ENCODE results near the gene HOXB6. TPM values are rescaled to one million over a fixed set of nuclear protein-coding genes. Genes with fewer than 3 reads are reported as not detected.

Gene HOXB6
- total RNA-seq, 2 experiments from 2014 or later: not detected

DNA sequence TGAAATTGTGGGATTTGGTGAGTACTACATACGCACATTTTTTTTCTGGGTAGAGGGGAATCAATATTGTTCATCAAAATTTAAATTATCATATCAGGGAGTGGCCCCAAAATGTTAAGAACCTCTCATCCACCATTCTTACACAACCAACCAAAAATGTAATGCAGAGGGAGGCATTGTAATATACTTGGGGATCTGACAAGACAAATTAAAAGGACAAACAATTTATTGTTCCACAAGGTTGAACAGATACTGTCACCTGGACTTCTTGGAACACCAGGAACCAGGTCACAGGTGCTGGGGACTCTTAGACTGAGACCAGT, 36.0 kb upstream of the HOXB6 start:
- peaks cover 81% of the 10 kb centered on the region for H3K27me3 Mint-ChIP-seq
- no peak overlapping the region for H3K4me3 Mint-ChIP-seq
- TF ChIP-seq, protein P1, sequence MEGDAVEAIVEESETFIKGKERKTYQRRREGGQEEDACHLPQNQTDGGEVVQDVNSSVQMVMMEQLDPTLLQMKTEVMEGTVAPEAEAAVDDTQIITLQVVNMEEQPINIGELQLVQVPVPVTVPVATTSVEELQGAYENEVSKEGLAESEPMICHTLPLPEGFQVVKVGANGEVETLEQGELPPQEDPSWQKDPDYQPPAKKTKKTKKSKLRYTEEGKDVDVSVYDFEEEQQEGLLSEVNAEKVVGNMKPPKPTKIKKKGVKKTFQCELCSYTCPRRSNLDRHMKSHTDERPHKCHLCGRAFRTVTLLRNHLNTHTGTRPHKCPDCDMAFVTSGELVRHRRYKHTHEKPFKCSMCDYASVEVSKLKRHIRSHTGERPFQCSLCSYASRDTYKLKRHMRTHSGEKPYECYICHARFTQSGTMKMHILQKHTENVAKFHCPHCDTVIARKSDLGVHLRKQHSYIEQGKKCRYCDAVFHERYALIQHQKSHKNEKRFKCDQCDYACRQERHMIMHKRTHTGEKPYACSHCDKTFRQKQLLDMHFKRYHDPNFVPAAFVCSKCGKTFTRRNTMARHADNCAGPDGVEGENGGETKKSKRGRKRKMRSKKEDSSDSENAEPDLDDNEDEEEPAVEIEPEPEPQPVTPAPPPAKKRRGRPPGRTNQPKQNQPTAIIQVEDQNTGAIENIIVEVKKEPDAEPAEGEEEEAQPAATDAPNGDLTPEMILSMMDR (IDR thresholded peaks at IDR 0.05): no peak
- H3K4me1 Mint-ChIP-seq (ENCODE audit: low read depth): peaks cover 10% of the 10 kb centered on the region
- CTCF ChIA-PET: interaction anchor here (0.9 to 2.7 kb wide), 6 partner anchors 15 to 83 kb away, joined by 3 to 10 read pairs (median 4); partner anchors contain the start of gene HOXB9
- no peak for DNase-seq
- H3K36me3 Mint-ChIP-seq (ENCODE audit: low read depth): no peaks in the 10 kb centered on the region
- no peak overlapping the region for H3K27ac Mint-ChIP-seq
- ATAC-seq: no peak
- H3K9me3 Mint-ChIP-seq: no peaks in the 10 kb centered on the region
- POLR2A ChIA-PET: no interaction called here
- intact Hi-C loops (cut with micrococcal nuclease): no loop called here

DNA sequence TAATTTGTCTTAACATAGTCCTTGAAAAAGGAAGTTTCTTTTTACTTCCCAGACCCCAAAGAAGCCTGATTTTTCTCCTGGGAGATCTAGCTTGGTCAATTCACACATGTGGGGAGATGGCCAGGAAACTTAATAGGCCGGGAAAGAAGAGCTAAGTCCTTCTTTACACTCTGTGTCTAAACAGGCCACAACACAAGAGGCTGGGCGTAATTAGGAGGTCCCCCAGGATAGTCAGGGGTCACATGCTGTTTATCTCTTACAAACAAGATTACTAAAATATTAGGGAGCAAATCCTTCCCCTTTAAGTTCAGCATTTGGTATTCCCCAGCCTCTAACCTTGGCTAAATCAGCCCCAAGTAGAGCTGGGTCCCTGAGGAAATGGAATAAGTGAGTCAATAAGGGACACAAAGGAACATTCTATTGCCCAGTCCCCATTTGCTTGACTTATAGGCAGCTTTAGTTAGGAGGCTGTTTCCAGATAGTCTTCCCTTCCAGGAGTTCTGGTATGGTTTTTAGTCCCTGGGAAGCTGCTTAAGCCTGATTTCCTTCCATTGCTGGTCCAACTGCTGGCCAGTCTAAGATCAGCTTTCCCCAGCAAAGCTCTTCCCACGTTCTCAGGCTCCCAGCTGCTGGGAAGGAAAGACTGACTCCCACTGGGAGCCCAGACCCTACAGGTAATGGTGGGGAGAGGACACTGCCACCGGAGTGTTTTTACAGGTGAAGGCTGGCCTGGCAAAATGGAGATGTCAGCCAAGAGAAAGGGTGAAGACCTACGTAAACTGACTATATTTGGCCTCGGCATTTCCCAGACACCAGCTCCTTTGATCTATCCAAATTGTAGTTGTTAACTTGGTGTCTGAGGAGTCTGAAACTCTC, 35.4 kb upstream of the HOXB6 start:
- ChIA-PET CTCF (interaction anchor here (1.0 to 2.7 kb wide), 7 partner anchors 15 to 690 kb away, joined by 3 to 10 read pairs (median 4); partner anchors contain the start of gene HOXB9), POLR2A (interaction anchor here (0.7 kb wide), 1 partner anchor 92 kb away, joined by 3 read pairs; no protein-coding TSS in a partner anchor)
- DNase-seq: no peak
- TF ChIP-seq, protein P1 (IDR thresholded peaks at IDR 0.05): no peak
- Mint-ChIP-seq H3K4me3 (no peak overlapping the region), H3K4me1 (ENCODE audit: low read depth) (peaks cover 6% of the 10 kb centered on the region), H3K36me3 (ENCODE audit: low read depth) (no peaks in the 10 kb centered on the region), H3K9me3 (no peaks in the 10 kb centered on the region), H3K27ac (no peak overlapping the region), H3K27me3 (peaks cover 81% of the 10 kb centered on the region)
- intact Hi-C loops (cut with micrococcal nuclease): no loop called here
- ATAC-seq: no peak

- H3K36me3 Mint-ChIP-seq (ENCODE audit: low read depth): no peaks in the 10 kb centered on the region
- TF ChIP-seq, protein P1 (IDR thresholded peaks at IDR 0.05): no peak
- peaks cover 6% of the 10 kb centered on the region for H3K4me1 Mint-ChIP-seq (ENCODE audit: low read depth)
- POLR2A ChIA-PET: no interaction called here
- CTCF ChIA-PET: interaction anchor here (1.6 to 2.7 kb wide), 2 partner anchors 14 to 32 kb away, joined by 4 to 10 read pairs; partner anchors contain the start of gene HOXB9
- intact Hi-C loops (cut with micrococcal nuclease): no loop called here
- no peak for ATAC-seq
- H3K27ac Mint-ChIP-seq: no peak overlapping the region
- no peak for DNase-seq
- H3K4me3 Mint-ChIP-seq: no peak overlapping the region
- peaks cover 81% of the 10 kb centered on the region for H3K27me3 Mint-ChIP-seq
- H3K9me3 Mint-ChIP-seq: no peaks in the 10 kb centered on the region
These were observed 34.4 kb upstream of the HOXB6 start for GRCh38 chr17:48639136-48639535.

GRCh38 chr17:48637323-48638260, 32.8 kb upstream of the HOXB6 start:
- no peaks in the 10 kb centered on the region for H3K9me3 Mint-ChIP-seq
- ChIA-PET CTCF (interaction anchor here (0.6 to 3.5 kb wide), 33 partner anchors 7 to 617 kb away, joined by 3 to 33 read pairs (median 5); partner anchors contain the start of genes HOXB8 and HOXB9), POLR2A (interaction anchor here (1.2 kb wide), 1 partner anchor 100 kb away, joined by 3 read pairs; no protein-coding TSS in a partner anchor)
- H3K4me1 Mint-ChIP-seq (ENCODE audit: low read depth): peaks cover 9% of the 10 kb centered on the region
- DNase-seq (no peak), ATAC-seq (no peak)
- no peaks in the 10 kb centered on the region for H3K36me3 Mint-ChIP-seq (ENCODE audit: low read depth)
- TF ChIP-seq, protein P1 (IDR thresholded peaks at IDR 0.05): no peak
- no peak overlapping the region for H3K4me3 Mint-ChIP-seq
- no peak overlapping the region for H3K27ac Mint-ChIP-seq
- intact Hi-C loops (cut with micrococcal nuclease): no loop called here
- H3K27me3 Mint-ChIP-seq: peaks cover 78% of the 10 kb centered on the region

Measured in activated CD8-positive, alpha-beta T cell treated with anti-CD3 and anti-CD28 coated beads for 36 hours (primary cell).